Gastroesophageal sphincter (tissue), 3 donors: Measurements from ENCODE around the gene TRPM5.

Source experiments
- CTCF ChIP-seq, 4 experiments: fragments of 200-600 bp in 2 of 4; fragments of 450-650 bp in 2 of 4; sonication (generic) in 1 of 4; IDR thresholded peaks; one replicate each; pipeline ENCODE4 v1.5.1; 2017 to 2019; ENCODE audit warnings: antibody characterized with exemption in 4 of 4, mild to moderate bottlenecking in 2 of 4, moderate library complexity in 2 of 4
- EP300 ChIP-seq: sonication (generic); formaldehyde crosslinking; IDR thresholded peaks from one replicate; pipeline ENCODE4 v1.6.1; 2017; ENCODE audit warnings: antibody characterized with exemption, mild to moderate bottlenecking
- POLR2A ChIP-seq, 2 donors: fragments of 450-650 bp; IDR thresholded peaks; one replicate each; pipeline ENCODE4 v1.6.1; 2017; ENCODE audit warnings: antibody characterized with exemption in 2 of 2, mild to moderate bottlenecking in 2 of 2, moderate library complexity in 1 of 2
- POLR2AphosphoS5 ChIP-seq: sonication (generic); formaldehyde crosslinking; IDR thresholded peaks from one replicate; pipeline ENCODE4 v1.6.1; 2017; ENCODE audit warnings: antibody characterized with exemption

- TF ChIP-seq CTCF (IDR thresholded peaks at IDR 0.05) (no peak), POLR2AphosphoS5 (no peak), EP300 (no peak), POLR2A (IDR thresholded peaks at IDR 0.05) (no peak)
Observed at GRCh38 chr11:2463766-2464277, 19.5 kb upstream of the TRPM5 start.
